H1 (cell line): Measurements from ENCODE around the gene XPO6.

Source experiments
- EZH2 ChIP-seq: fragments of 200-600 bp; sonication (generic); IDR thresholded peaks from 2 replicates; pipeline ENCODE4 v1.7.1; 2012; ENCODE audit warnings: low read depth, mild to moderate bottlenecking, moderate library complexity, low read length, inconsistent platforms; ENCODE audit not compliant: severe bottlenecking
- HDAC6 ChIP-seq: IDR thresholded peaks from one replicate; pipeline ENCODE4 v1.7.1; 2012; ENCODE audit warnings: low read depth, mild to moderate bottlenecking, inconsistent platforms, low read length, moderate library complexity
- NRF1 ChIP-seq: IDR thresholded peaks from 2 replicates; pipeline ENCODE4 v1.6.1; 2011; ENCODE audit warnings: mild to moderate bottlenecking, low read depth, low read length, improper control_type of control experiment
- POLR2A ChIP-seq, 2 experiments: IDR thresholded peaks; 1 replicate in 1 of 2; 2 replicates in 1 of 2; pipeline ENCODE4 v1.6.1; 2011; ENCODE audit warnings: low read depth in 2 of 2, low read length in 2 of 2, mild to moderate bottlenecking in 2 of 2; ENCODE audit errors: control extremely low read depth in 1 of 2
- SUZ12 ChIP-seq: fragments of 200-600 bp; sonication (generic); IDR thresholded peaks from 2 replicates; pipeline ENCODE4 v1.6.1; 2012; ENCODE audit warnings: mild to moderate bottlenecking, inconsistent platforms, low read length, moderate library complexity, mixed read lengths
- TAF1 ChIP-seq: IDR thresholded peaks from 2 replicates; pipeline ENCODE4 v1.6.1; 2011; ENCODE audit warnings: mild to moderate bottlenecking, low read depth, low read length
- ZNF274 ChIP-seq: IDR thresholded peaks from 2 replicates; pipeline ENCODE4 v1.7.0; 2012; ENCODE audit warnings: low read length, borderline replicate concordance; ENCODE audit errors: extremely low read depth
- TF ChIP-seq, protein P1 (sequence below), 3 experiments: IDR thresholded peaks; 1 replicate in 2 of 3; 2 replicates in 1 of 3; pipeline versions ENCODE4 v1.5.1 to v1.6.1; 2011; ENCODE audit warnings: low read length in 3 of 3, mild to moderate bottlenecking in 3 of 3, inconsistent platforms in 2 of 3, low read depth in 1 of 3, moderate library complexity in 1 of 3; ENCODE audit not compliant: insufficient read depth in 1 of 3; ENCODE audit errors: control extremely low read depth in 1 of 3
- TF ChIP-seq, protein P2 (sequence below): IDR thresholded peaks from 2 replicates; pipeline ENCODE4 v1.6.1; 2011; ENCODE audit warnings: low read length, improper control_type of control experiment
- TF ChIP-seq, protein P3 (sequence below): IDR thresholded peaks from 2 replicates; pipeline ENCODE4 v1.6.1; 2012; ENCODE audit warnings: inconsistent platforms

DNA sequence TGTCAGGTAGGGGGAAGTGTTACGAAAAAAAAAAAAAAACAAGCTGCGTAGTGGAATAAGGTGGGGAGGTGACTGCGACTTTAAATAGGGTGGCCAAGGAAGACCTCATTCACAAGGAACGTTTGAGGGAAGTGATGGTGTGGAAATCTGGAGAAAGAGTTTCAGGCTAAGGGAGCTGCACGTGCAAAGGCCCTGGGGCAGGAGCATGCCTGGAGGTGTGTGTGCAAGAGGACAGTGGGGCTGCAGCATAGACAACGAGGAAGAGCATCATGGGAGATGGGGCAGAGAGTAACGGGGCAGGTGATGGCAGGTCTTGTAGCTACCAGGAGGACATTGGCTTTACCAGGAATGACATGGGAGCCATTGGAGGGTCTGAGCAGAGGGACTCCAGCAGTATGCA is 160.3 kb downstream of the XPO6 start:
- TF ChIP-seq, protein P1, sequence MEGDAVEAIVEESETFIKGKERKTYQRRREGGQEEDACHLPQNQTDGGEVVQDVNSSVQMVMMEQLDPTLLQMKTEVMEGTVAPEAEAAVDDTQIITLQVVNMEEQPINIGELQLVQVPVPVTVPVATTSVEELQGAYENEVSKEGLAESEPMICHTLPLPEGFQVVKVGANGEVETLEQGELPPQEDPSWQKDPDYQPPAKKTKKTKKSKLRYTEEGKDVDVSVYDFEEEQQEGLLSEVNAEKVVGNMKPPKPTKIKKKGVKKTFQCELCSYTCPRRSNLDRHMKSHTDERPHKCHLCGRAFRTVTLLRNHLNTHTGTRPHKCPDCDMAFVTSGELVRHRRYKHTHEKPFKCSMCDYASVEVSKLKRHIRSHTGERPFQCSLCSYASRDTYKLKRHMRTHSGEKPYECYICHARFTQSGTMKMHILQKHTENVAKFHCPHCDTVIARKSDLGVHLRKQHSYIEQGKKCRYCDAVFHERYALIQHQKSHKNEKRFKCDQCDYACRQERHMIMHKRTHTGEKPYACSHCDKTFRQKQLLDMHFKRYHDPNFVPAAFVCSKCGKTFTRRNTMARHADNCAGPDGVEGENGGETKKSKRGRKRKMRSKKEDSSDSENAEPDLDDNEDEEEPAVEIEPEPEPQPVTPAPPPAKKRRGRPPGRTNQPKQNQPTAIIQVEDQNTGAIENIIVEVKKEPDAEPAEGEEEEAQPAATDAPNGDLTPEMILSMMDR (IDR thresholded peaks at IDR 0.05; ENCODE audit: control extremely low read depth in 1 of 3, insufficient read depth in 1 of 3, low read depth in 1 of 3, low read length in 3 of 3), result no peak
- TF ChIP-seq ZNF274 (no peak), EZH2 (no peak), TAF1 (no peak), SUZ12 (no peak), POLR2A (IDR thresholded peaks at IDR 0.05; ENCODE audit: control extremely low read depth in 1 of 2, low read depth in 2 of 2, low read length in 2 of 2) (no peak), NRF1 (no peak), HDAC6 (no peak)
- TF ChIP-seq, protein P2, sequence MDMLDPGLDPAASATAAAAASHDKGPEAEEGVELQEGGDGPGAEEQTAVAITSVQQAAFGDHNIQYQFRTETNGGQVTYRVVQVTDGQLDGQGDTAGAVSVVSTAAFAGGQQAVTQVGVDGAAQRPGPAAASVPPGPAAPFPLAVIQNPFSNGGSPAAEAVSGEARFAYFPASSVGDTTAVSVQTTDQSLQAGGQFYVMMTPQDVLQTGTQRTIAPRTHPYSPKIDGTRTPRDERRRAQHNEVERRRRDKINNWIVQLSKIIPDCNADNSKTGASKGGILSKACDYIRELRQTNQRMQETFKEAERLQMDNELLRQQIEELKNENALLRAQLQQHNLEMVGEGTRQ, result no peak
- TF ChIP-seq, protein P3, sequence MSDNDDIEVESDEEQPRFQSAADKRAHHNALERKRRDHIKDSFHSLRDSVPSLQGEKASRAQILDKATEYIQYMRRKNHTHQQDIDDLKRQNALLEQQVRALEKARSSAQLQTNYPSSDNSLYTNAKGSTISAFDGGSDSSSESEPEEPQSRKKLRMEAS, result no peak
